Measurements from ENCODE around the gene SPPL2A. TPM values are rescaled to one million over a fixed set of nuclear protein-coding genes. Genes with fewer than 3 reads are reported as not detected.

Gene SPPL2A
- total RNA-seq, 1 experiment from 2014 or later, result 61.0 TPM

DNA sequence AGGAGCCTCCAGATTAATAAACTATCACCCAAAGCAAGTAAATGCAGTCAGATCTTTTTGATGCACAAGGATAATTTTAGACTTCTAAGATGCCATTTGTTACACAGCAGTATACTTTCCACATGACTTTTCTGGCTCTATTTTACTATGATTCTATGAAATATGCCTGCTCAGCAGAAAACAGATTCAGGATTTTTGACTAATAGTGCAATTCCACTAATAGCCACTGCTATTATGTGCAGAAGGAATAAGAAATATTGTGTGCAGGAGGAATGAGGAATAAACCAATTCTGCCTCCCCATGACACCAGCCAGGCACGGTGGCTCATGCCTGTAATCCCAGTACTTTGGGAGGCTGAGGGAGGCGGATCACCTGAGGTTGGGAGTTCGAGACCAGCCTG lies 11.5 kb upstream of the SPPL2A start:
- Histone ChIP-seq H3K9me2 (ENCODE audit: insufficient read depth) (no peaks in the 10 kb centered on the region), H3K9me3 (ENCODE audit: control insufficient read depth in 1 of 2, insufficient read depth in 1 of 2, low read depth in 1 of 2, low read length in 2 of 2) (no peaks in the 10 kb centered on the region), H2AFZ (ENCODE audit: low read depth, low read length, poor library complexity, severe bottlenecking) (no peak overlapping the region), H3K79me2 (ENCODE audit: insufficient read depth, low read length) (no peaks in the 10 kb centered on the region), H4K20me1 (ENCODE audit: insufficient read depth) (no peaks in the 10 kb centered on the region), H3K4me3 (replicated peaks in 1 of 2; ENCODE audit: low read depth in 1 of 2, low read length in 2 of 2) (no peak overlapping the region), H3K36me3 (ENCODE audit: control insufficient read depth in 1 of 2, insufficient read depth in 2 of 2, low read length in 2 of 2) (no peaks in the 10 kb centered on the region), H3K9ac (ENCODE audit: low read length) (no peak overlapping the region), H3K4me1 (ENCODE audit: control insufficient read depth in 1 of 2, insufficient read depth in 2 of 2, low read length in 2 of 2) (peaks cover 0 to 4% of the 10 kb centered on the region in 2 experiments; a peak in 1 of 4 replicates), H3K4me2 (ENCODE audit: low read length) (no peak overlapping the region), H3K27ac (ENCODE audit: low read depth, low read length) (no peak overlapping the region), H3K27me3 (ENCODE audit: insufficient read depth, low read length) (no peaks in the 10 kb centered on the region)
- RAD21 ChIA-PET (ENCODE audit: low non-redundant PET in 1 of 2, low total read pairs in 2 of 2, uncharacterized antibody in 2 of 2, unreplicated experiment in 2 of 2), result no interaction called here
- ATAC-seq (peak; percentile 66), DNase-seq (ENCODE audit: low read depth, low spot score) (no peak)
- TF ChIP-seq RAD21 (IDR thresholded peaks at IDR 0.05; ENCODE audit: low read depth) (no peak), POLR2AphosphoS5 (IDR thresholded peaks at IDR 0.05; ENCODE audit: low read depth, low read length) (no peak), ZFX (IDR thresholded peaks at IDR 0.05) (no peak), ELF1 (IDR thresholded peaks at IDR 0.05; ENCODE audit: borderline replicate concordance, low read depth) (no peak), CTCF (IDR thresholded peaks at IDR 0.05 in 2 of 3, conservative IDR thresholded peaks at IDR 0.05 in 1 of 3; ENCODE audit: borderline replicate concordance in 1 of 3, insufficient read depth in 1 of 3, low read depth in 2 of 3, low read length in 2 of 3) (peak in 1 of 3 experiments; percentile 31; a peak in 2 of 6 replicates), FOSL1 (IDR thresholded peaks at IDR 0.05; ENCODE audit: low read depth) (no peak)
- TF ChIP-seq, protein P1, sequence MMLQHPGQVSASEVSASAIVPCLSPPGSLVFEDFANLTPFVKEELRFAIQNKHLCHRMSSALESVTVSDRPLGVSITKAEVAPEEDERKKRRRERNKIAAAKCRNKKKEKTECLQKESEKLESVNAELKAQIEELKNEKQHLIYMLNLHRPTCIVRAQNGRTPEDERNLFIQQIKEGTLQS (IDR thresholded peaks at IDR 0.05), result no peak
- TF ChIP-seq, protein P2, sequence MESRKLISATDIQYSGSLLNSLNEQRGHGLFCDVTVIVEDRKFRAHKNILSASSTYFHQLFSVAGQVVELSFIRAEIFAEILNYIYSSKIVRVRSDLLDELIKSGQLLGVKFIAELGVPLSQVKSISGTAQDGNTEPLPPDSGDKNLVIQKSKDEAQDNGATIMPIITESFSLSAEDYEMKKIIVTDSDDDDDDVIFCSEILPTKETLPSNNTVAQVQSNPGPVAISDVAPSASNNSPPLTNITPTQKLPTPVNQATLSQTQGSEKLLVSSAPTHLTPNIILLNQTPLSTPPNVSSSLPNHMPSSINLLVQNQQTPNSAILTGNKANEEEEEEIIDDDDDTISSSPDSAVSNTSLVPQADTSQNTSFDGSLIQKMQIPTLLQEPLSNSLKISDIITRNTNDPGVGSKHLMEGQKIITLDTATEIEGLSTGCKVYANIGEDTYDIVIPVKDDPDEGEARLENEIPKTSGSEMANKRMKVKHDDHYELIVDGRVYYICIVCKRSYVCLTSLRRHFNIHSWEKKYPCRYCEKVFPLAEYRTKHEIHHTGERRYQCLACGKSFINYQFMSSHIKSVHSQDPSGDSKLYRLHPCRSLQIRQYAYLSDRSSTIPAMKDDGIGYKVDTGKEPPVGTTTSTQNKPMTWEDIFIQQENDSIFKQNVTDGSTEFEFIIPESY (IDR thresholded peaks at IDR 0.05; ENCODE audit: extremely low read depth, insufficient replicate concordance, low read length), result no peak
- intact Hi-C loops (cut with micrococcal nuclease), result no loop called here
- POLR2A ChIA-PET, result no interaction called here
- no TSS peak for BruUV-seq (replicated peaks)
- CTCF ChIA-PET, result no interaction called here

All from HCT116 (cell line).